ENCODE data around the gene GRIK2. TPM values are rescaled to one million over a fixed set of nuclear protein-coding genes. Genes with fewer than 3 reads are reported as not detected.

GRIK2 gene
- total and polyA plus RNA-seq, 2 of the 4 experiments (the other 2 are of a cell fraction), result 8.2 to 15.2 TPM

DNA sequence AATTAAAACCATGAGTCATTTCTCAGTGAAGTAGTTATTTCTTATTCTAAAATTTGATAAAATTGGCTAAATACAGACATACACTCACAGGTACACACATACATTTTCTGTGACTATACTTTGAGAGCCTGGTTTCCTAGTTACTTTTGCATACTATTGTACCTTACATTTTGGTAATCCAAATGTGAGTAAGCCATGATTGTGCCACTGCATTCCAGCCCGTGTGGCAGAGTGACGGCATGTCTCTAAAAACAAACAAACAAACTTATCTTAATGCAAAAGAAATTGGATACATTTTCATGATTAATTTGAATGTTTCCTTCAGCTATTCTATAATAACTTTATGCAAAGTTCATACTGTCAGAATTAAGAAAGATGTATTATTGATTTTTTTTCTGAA lies 628.8 kb downstream of the GRIK2 start:
- Histone ChIP-seq H4K20me1 (ENCODE audit: insufficient read depth, low read length) (no peaks in the 10 kb centered on the region), H3K27me3 (ENCODE audit: control insufficient read depth, insufficient read depth, low read length) (no peaks in the 10 kb centered on the region), H2BK15ac (ENCODE audit: low read depth, low read length) (no peak overlapping the region), H3K9me1 (ENCODE audit: insufficient read depth, low read length) (no peaks in the 10 kb centered on the region), H3K18ac (ENCODE audit: low read depth, low read length) (no peak overlapping the region), H3K79me1 (ENCODE audit: low read depth in 1 of 2, low read length in 2 of 2) (no peaks in the 10 kb centered on the region), H3K14ac (replicated peaks; ENCODE audit: low read depth, low read length) (no peak overlapping the region), H3K36me3 (ENCODE audit: control insufficient read depth, insufficient read depth, low read length) (no peaks in the 10 kb centered on the region), H3K4me3 (ENCODE audit: insufficient read depth, low read depth, low read length) (no peak overlapping the region), H2BK120ac (ENCODE audit: low read depth, low read length) (no peak overlapping the region), H2BK5ac (ENCODE audit: low read depth, low read length, poor library complexity, severe bottlenecking) (no peak overlapping the region), H2AK5ac (ENCODE audit: low read depth, low read length) (no peak overlapping the region), H4K5ac (ENCODE audit: low read depth, low read length) (no peak overlapping the region), H3K56ac (ENCODE audit: extremely low read depth, insufficient read depth, low read length) (no peak overlapping the region), H2AK9ac (replicated peaks; ENCODE audit: low read depth, low read length, poor library complexity) (no peak overlapping the region), H3K23ac (ENCODE audit: low read depth, low read length) (no peak overlapping the region), H3K9me3 (ENCODE audit: control insufficient read depth, insufficient read depth, low read length) (no peaks in the 10 kb centered on the region), H3K4me1 (ENCODE audit: control insufficient read depth, insufficient read depth, low read length) (no peaks in the 10 kb centered on the region), H3K4ac (ENCODE audit: low read depth, low read length) (no peak overlapping the region), H3K9ac (ENCODE audit: low read depth, low read length) (no peak overlapping the region), H2AFZ (replicated peaks; ENCODE audit: low read length, poor library complexity) (no peak overlapping the region), H3K27ac (ENCODE audit: insufficient read depth, low read length) (no peak overlapping the region), H4K8ac (ENCODE audit: low read depth in 2 of 2, low read length in 2 of 2) (no peak overlapping the region), H4K91ac (ENCODE audit: insufficient read depth, low read depth, low read length) (no peak overlapping the region), H3K4me2 (ENCODE audit: low read depth, low read length) (no peak overlapping the region), H2BK20ac (ENCODE audit: low read depth, low read length) (no peak overlapping the region)
- no peak for TF ChIP-seq MAFK (IDR thresholded peaks at IDR 0.05; ENCODE audit: low read depth, low read length)
- TF ChIP-seq MXI1 (IDR thresholded peaks at IDR 0.05; ENCODE audit: borderline replicate concordance, low read depth, low read length), result no peak
- TF ChIP-seq POLR2A (IDR thresholded peaks at IDR 0.05; ENCODE audit: low read depth, low read length), result no peak
- no peak for TF ChIP-seq FOS (IDR thresholded peaks at IDR 0.05; ENCODE audit: low read depth, low read length)
- TF ChIP-seq, protein P1, sequence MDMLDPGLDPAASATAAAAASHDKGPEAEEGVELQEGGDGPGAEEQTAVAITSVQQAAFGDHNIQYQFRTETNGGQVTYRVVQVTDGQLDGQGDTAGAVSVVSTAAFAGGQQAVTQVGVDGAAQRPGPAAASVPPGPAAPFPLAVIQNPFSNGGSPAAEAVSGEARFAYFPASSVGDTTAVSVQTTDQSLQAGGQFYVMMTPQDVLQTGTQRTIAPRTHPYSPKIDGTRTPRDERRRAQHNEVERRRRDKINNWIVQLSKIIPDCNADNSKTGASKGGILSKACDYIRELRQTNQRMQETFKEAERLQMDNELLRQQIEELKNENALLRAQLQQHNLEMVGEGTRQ (IDR thresholded peaks at IDR 0.05; ENCODE audit: low read depth, low read length), result no peak
- no peak for TF ChIP-seq RCOR1 (IDR thresholded peaks at IDR 0.05; ENCODE audit: insufficient replicate concordance, low read length)
- no peak for TF ChIP-seq CHD1 (IDR thresholded peaks at IDR 0.05; ENCODE audit: low read depth, low read length)
- intact Hi-C loops (cut with micrococcal nuclease) (no loop called here), in situ Hi-C loops (cut with MboI; ENCODE audit: low sequenced_read_pairs) (no loop called here), dilution Hi-C loops (cut with HindIII; ENCODE audit: low sequenced_read_pairs, unreplicated experiment) (no loop called here)
- ATAC-seq (ENCODE audit: low read depth) (no peak), DNase-seq (no peak)
- BruUV-seq (replicated peaks), result no TSS peak
- ChIA-PET POLR2A (ENCODE audit: unreplicated experiment) (no interaction called here), CTCF (no interaction called here)
- WGBS, 2 experiments (ENCODE audit: extremely low coverage in 2 of 2, insufficient read length in 1 of 2), result no CpG with 5 or more reads among the region's 2 CpGs

All from IMR-90 (cell line).